OCI-LY7 (cell line): ENCODE measurements around the gene TFCP2L1. TPM values are rescaled to one million over a fixed set of nuclear protein-coding genes. Genes with fewer than 3 reads are reported as not detected.
"Not testable (repeated sequence)": the region's sequence is repeated elsewhere in the genome, so short reads cannot be mapped to it uniquely, and the experiment has no call there.

ENCODE experiments used
- BruUV-seq: library from RNA; stranded (reverse); fragments of 400-500 nt; replicated peaks from 2 replicates; lab custom pipeline; 2021; lab: Mats Ljungman, UMichigan
- CTCF ChIA-PET: fragments of 300-600 bp; sonication (Branson Sonifier 250); formaldehyde crosslinking; loops from one replicate; lab custom pipeline; 2022; ENCODE audit warnings: antibody characterized with exemption; ENCODE audit not compliant: unreplicated experiment; lab: Charles Lee
- POLR2A ChIA-PET: fragments of 300-600 bp; sonication (Branson Sonifier 250); formaldehyde crosslinking; loops from one replicate; lab custom pipeline; 2022; ENCODE audit warnings: antibody characterized with exemption; lab: Charles Lee
- DNase-seq: peaks from one replicate; pipeline ENCODE4 v3.0.0-alpha.2; 2015; ENCODE audit warnings: low spot score
- H2AFZ ChIP-seq: fragments of 200-600 bp; sonication (generic), shearing (Covaris generic); 2 replicates; pipeline ENCODE4 v1.6.1; 2014; ENCODE audit warnings: mild to moderate bottlenecking, antibody characterized with exemption, low read length, moderate library complexity
- H3K27ac ChIP-seq: fragments of 200-600 bp; sonication (generic); 2 replicates; pipeline ENCODE4 v1.5.1; 2014; ENCODE audit warnings: mixed run types, low read depth, mild to moderate bottlenecking, moderate library complexity, low read length, inconsistent platforms; ENCODE audit not compliant: poor library complexity, severe bottlenecking
- H3K36me3 ChIP-seq: fragments of 200-600 bp; sonication (generic); 2 replicates; pipeline ENCODE4 v1.6.1; 2014; ENCODE audit warnings: mild to moderate bottlenecking, antibody characterized with exemption, low read length, moderate library complexity, mixed read lengths; ENCODE audit not compliant: insufficient read depth
- H3K4me1 ChIP-seq: fragments of 200-600 bp; sonication (generic); 2 replicates; pipeline ENCODE4 v1.5.1; 2014; ENCODE audit warnings: mild to moderate bottlenecking, low read length; ENCODE audit not compliant: insufficient read depth, poor library complexity, severe bottlenecking
- H3K4me2 ChIP-seq: fragments of 200-600 bp; sonication (generic); 2 replicates; pipeline ENCODE4 v1.6.1; 2014; ENCODE audit warnings: mild to moderate bottlenecking, low read length
- H3K4me3 ChIP-seq: fragments of 200-600 bp; sonication (generic); 2 replicates; pipeline ENCODE4 v1.5.1; 2014; ENCODE audit warnings: mild to moderate bottlenecking, low read depth, low read length; ENCODE audit not compliant: poor library complexity, severe bottlenecking
- H3K79me2 ChIP-seq: fragments of 200-600 bp; sonication (generic); 2 replicates; pipeline ENCODE4 v1.6.1; 2016; ENCODE audit warnings: low read depth, mild to moderate bottlenecking, low read length, moderate library complexity, mixed read lengths; ENCODE audit not compliant: insufficient read depth
- H3K9me2 ChIP-seq: fragments of 200-600 bp; sonication (generic); 2 replicates; pipeline ENCODE4 v1.6.1; 2016; ENCODE audit warnings: mild to moderate bottlenecking, low read length, mixed read lengths; ENCODE audit not compliant: insufficient read depth
- H3K9me3 ChIP-seq: fragments of 200-600 bp; sonication (generic); 2 replicates; pipeline ENCODE4 v1.6.1; 2014; ENCODE audit warnings: mild to moderate bottlenecking, mixed run types, low read length, mixed read lengths
- H4K20me1 ChIP-seq: fragments of 200-600 bp; sonication (generic); 2 replicates; pipeline ENCODE4 v1.6.1; 2014; ENCODE audit warnings: mild to moderate bottlenecking, antibody characterized with exemption, low read length, moderate library complexity, mixed read lengths; ENCODE audit not compliant: insufficient read depth
- CTCF ChIP-seq: fragments of 200-600 bp; sonication (generic); conservative IDR thresholded peaks from 2 replicates; pipeline ENCODE4 v1.5.1; 2014; ENCODE audit warnings: mild to moderate bottlenecking, antibody characterized with exemption, low read length, moderate library complexity, mixed read lengths
- EZH2phosphoT487 ChIP-seq: fragments of 200-600 bp; sonication (generic); IDR thresholded peaks from 2 replicates; pipeline ENCODE4 v1.6.1; 2018; ENCODE audit warnings: low read depth, borderline replicate concordance, mild to moderate bottlenecking, mixed run types, antibody characterized with exemption, low read length, moderate library complexity, mixed read lengths
- intact Hi-C: fragments of 100-400 bp; cut with micrococcal nuclease; formaldehyde crosslinking; loops from one replicate; pipeline ENCODE4 v1.10.0; 2022; ENCODE audit not compliant: unreplicated experiment
- total RNA-seq, 2 experiments: library from RNA; depleted of rRNA in 1 of 2; stranded (reverse); fragments of >200 nt in 1 of 2; shearing (Covaris generic) in 1 of 2; gene quantifications; 2 replicates each; pipeline ENCODE4 v1.2.3, GENCODE V29; 2014 to 2022

TFCP2L1 gene
- total RNA-seq, 2 experiments from 2014 or later, result 0.06 to 1.4 TPM

GRCh38 chr2:121304941-121305340 is 19.9 kb upstream of the TFCP2L1 start:
- no peak for DNase-seq
- ChIA-PET POLR2A (no interaction called here), CTCF (no interaction called here)
- Histone ChIP-seq H3K4me3 (no peak overlapping the region), H3K4me1 (no peaks in the 10 kb centered on the region), H3K36me3 (no peaks in the 10 kb centered on the region), H3K9me3 (no peaks in the 10 kb centered on the region), H2AFZ (no peak overlapping the region), H4K20me1 (no peaks in the 10 kb centered on the region), H3K79me2 (no peaks in the 10 kb centered on the region), H3K27ac (no peak overlapping the region), H3K4me2 (no peak overlapping the region), H3K9me2 (no peaks in the 10 kb centered on the region)
- no TSS peak for BruUV-seq
- TF ChIP-seq EZH2phosphoT487, result no peak
- no peak for TF ChIP-seq CTCF
- intact Hi-C loops, result no loop called here

DNA sequence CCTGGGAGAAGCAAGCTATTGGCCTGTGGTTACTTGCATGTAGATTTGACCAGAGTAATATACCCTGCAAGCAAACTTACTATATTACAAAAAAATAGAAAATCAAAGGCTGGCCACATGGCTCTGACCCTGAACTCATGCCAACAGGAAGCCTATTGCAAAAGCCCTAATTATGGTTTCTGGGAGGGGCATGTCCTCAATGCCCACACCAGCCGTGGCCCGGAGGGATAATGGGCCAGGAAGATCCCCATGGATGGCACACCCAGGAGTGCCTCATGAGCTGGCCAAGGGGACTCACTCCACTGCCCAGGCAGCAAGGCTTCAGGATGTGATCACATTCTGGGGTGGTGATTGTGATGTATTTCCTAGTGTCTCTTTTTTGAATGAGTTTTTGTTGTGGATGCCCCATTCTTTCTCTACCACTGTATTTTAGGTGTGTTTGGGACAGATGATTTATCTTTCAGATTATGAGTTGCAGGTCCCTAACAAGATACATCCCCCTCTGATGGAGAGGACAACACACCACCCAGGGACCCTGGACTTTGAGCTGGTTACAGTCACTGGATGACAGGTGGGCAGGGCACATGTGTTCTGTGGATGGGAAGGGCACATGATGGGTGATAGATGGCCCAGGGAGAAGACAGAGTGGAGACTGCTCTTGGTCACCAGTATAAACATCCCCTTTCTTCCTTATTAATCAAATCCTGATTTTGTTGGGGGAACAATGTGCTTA is 18.7 kb upstream of the TFCP2L1 start:
- H3K36me3 ChIP-seq, result no peaks in the 10 kb centered on the region
- no TSS peak for BruUV-seq
- ChIA-PET CTCF (no interaction called here), POLR2A (interaction anchor here (0.5 kb wide), 1 partner anchor 9 kb away, joined by 4 read pairs; no protein-coding TSS in a partner anchor)
- H4K20me1 ChIP-seq, result no peaks in the 10 kb centered on the region
- H3K4me1 ChIP-seq, result no peaks in the 10 kb centered on the region
- DNase-seq, result no peak
- no peaks in the 10 kb centered on the region for H3K79me2 ChIP-seq
- intact Hi-C loops, result no loop called here
- H3K27ac ChIP-seq, result no peak overlapping the region
- no peak for TF ChIP-seq CTCF
- TF ChIP-seq EZH2phosphoT487, result no peak
- H3K4me3 ChIP-seq, result no peak overlapping the region
- no peaks in the 10 kb centered on the region for H3K9me2 ChIP-seq
- H3K9me3 ChIP-seq, result no peaks in the 10 kb centered on the region
- H3K4me2 ChIP-seq, result no peak overlapping the region
- no peak overlapping the region for H2AFZ ChIP-seq

DNA sequence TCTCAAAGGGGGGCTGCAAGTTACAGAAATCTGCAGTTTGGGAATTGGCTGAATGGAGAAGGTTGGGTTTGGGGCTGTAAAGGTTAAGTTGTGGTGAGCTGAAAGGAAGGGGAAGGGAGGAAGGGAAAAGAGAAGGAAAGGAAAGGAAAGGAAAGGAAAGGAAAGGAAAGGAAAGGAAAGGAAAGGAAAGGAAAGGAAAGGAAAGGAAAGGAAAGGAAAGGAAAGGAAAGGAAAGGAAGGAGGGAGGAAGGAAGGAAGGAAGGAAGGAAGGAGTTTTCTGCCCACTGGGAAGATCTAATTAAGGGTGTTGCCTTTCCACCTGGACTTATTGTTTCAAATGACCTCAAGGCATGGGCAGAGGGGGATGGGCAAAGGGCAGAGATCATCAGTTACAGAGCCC is 16.2 kb upstream of the TFCP2L1 start:
- H3K27ac ChIP-seq, BruUV-seq, intact Hi-C loops, H2AFZ ChIP-seq, H3K4me3 ChIP-seq, H3K4me1 ChIP-seq, H3K79me2 ChIP-seq, DNase-seq, H3K4me2 ChIP-seq, POLR2A ChIA-PET, H3K9me2 ChIP-seq, H4K20me1 ChIP-seq, H3K36me3 ChIP-seq, H3K9me3 ChIP-seq: not testable (repeated sequence)
- CTCF ChIA-PET, result interaction anchor here (0.6 kb wide), 1 partner anchor 55 kb away, joined by 7 read pairs; no protein-coding TSS in a partner anchor
